Body of pancreas (tissue), 4 donors: ENCODE measurements around the gene IL25.

Experiments
- CTCF ChIP-seq, 7 experiments: fragments of 450-650 bp in 4 of 7; fragments of 200-600 bp in 3 of 7; sonication (generic) in 3 of 7; IDR thresholded peaks; one replicate each; pipeline ENCODE4 v1.5.1; 2016 to 2019; ENCODE audit warnings: antibody characterized with exemption in 7 of 7
- POLR2A ChIP-seq, 3 donors: fragments of 450-650 bp; IDR thresholded peaks; one replicate each; pipeline ENCODE4 v1.6.1; 2016; ENCODE audit warnings: antibody characterized with exemption in 3 of 3, mild to moderate bottlenecking in 2 of 3

- TF ChIP-seq POLR2A (IDR thresholded peaks at IDR 0.05) (no peak), CTCF (IDR thresholded peaks at IDR 0.05) (no peak)
These were observed 10.4 kb upstream of the IL25 start for GRCh38 chr14:23362200-23362599.
